ENCODE results near the gene USH1C. TPM values are rescaled to one million over a fixed set of nuclear protein-coding genes. Genes with fewer than 3 reads are reported as not detected.

The USH1C gene
- total RNA-seq, 2 experiments from 2014 or later: not detected

- peaks cover 4% of the 10 kb centered on the region for H3K27me3 Mint-ChIP-seq
- ChIA-PET CTCF (no interaction called here), POLR2A (no interaction called here)
- H3K27ac Mint-ChIP-seq: no peak overlapping the region
- no peaks in the 10 kb centered on the region for H3K9me3 Mint-ChIP-seq
- H3K4me1 Mint-ChIP-seq: no peaks in the 10 kb centered on the region
- peak; percentile 12 for DNase-seq
- H3K4me3 Mint-ChIP-seq: no peak overlapping the region
- no peaks in the 10 kb centered on the region for H3K36me3 Mint-ChIP-seq (ENCODE audit: low read depth)
These were observed 31.5 kb upstream of the USH1C start for GRCh38 chr11:17575431-17576425.

GRCh38 chr11:17574141-17575091 is 30.2 kb upstream of the USH1C start:
- Mint-ChIP-seq H3K4me1 (no peaks in the 10 kb centered on the region), H3K36me3 (ENCODE audit: low read depth) (no peaks in the 10 kb centered on the region), H3K4me3 (no peak overlapping the region), H3K9me3 (no peaks in the 10 kb centered on the region), H3K27ac (no peak overlapping the region), H3K27me3 (peaks cover under 1% of the 10 kb centered on the region)
- ChIA-PET CTCF (no interaction called here), POLR2A (no interaction called here)
- DNase-seq: peak; percentile 14

DNA sequence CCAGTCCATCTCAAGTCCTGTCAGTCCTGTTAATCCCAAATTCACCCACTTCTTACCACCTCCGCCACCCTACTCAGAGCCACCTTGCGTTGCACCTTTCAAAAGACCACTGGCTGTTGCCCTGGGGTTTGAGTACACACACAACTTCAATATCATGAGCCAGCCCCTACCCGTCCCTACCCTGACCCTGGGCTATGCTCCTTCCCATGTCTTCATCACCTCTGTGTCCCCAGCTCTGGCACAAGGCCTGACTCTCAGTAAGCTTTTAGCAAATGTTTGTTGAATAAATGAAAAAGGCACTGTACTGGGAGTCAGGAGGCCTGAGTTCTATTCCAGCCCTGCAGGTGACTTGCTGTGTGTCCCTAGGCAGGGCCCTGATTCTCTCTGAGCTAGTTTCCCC is 29.3 kb upstream of the USH1C start:
- Mint-ChIP-seq H3K27me3 (peaks cover 2% of the 10 kb centered on the region), H3K9me3 (no peaks in the 10 kb centered on the region), H3K4me3 (no peak overlapping the region), H3K4me1 (no peaks in the 10 kb centered on the region), H3K36me3 (ENCODE audit: low read depth) (no peaks in the 10 kb centered on the region), H3K27ac (no peak overlapping the region)
- ChIA-PET POLR2A (no interaction called here), CTCF (no interaction called here)
- peak; percentile 12 for DNase-seq

DNA sequence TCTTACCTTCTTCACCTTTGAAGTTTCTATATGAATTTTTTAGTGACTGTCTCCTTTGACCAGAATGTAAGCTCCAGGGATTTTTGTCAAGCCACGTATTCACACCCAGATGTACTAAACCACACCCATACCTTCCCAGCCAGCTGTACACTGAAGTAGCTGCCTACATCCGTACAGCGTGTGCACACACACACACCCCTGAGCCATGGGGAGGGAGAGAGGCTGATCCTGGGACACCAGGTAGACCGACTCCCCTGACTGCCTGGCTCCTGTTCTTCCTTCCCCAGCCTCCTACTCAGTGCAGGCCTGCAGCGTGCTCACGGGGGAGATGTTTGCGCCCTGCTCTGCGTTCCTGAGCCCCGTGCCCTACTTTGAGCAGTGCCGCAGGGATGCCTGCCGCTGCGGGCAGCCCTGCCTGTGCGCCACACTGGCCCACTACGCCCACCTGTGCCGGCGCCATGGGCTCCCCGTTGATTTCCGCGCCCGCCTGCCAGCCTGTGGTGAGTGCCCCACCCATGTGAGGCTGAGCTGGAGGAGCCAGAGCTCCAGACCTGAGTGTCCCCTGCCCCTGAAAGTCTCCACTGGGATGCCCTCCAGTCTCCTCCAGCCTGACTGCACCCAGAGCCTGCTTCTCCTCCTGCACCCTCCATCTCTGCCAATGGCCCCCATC is 28.7 kb upstream of the USH1C start:
- DNase-seq: peak; percentile 10
- H3K27me3 Mint-ChIP-seq: peaks cover 2% of the 10 kb centered on the region
- no peaks in the 10 kb centered on the region for H3K9me3 Mint-ChIP-seq
- ChIA-PET POLR2A (no interaction called here), CTCF (no interaction called here)
- no peak overlapping the region for H3K4me3 Mint-ChIP-seq
- H3K27ac Mint-ChIP-seq: no peak overlapping the region
- H3K36me3 Mint-ChIP-seq (ENCODE audit: low read depth): no peaks in the 10 kb centered on the region
- peaks cover 2% of the 10 kb centered on the region for H3K4me1 Mint-ChIP-seq

DNA sequence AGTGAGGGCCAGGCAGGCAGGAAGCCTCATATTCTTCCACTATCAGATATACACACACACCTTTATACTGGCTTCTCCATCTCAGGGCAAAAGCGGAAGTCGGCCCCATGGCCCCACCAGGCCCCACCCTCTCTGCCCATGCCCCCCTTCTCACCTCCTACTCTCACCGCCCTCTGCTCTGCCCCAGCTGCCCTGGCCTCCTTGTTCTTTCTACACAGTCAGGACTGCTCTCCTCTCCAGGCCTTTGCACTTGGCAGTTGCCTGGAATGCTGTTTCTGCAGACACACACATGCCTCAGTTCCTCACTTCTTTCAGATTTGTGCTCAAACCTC is 28.1 kb upstream of the USH1C start:
- CTCF ChIA-PET: no interaction called here

DNA sequence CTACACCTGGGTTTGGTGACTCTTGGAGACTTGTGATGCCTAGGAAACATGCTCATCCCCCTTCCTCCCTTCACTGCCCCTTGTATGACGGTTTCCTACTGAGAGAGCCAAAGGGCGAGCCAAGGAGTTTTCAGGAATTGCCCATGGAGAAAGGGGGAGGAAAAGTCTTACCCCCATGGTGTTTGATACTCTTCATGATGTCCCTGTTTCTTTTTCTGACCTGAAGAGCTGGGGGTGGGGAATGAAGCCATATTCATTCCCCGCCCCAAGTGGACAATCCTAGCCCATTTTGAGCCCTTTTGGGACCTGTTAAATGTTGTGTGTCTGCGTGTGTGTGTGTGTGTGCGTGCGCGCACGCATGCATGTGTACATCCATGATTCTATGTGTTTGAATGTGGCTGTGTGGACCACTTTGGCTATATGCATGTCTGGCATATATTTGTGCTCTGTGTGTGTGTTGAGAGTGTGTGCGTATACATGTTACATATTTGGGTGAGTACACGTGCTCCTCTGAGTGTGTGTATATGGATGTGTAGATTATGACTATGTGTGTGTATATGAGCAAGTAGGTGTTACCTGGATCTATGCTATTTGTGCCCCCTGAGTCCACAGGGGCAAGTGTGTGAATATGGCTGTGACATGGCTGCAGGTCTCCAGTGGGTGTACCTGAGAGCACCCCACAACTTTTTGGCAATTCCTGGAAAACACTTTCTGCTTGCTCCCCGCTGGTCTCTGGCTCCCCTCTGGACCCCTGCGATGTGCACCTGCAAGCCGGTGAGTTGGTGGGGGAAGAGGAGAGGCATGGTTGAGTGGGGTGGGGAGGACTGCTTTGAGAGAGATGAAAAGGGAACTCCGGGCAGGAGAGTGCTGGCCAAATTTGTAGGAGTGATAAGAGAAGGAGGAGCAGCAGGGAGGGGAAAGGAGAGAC is 27.5 kb upstream of the USH1C start:
- Mint-ChIP-seq H3K27me3 (peaks cover 2% of the 10 kb centered on the region), H3K27ac (no peak overlapping the region), H3K4me1 (peaks cover 2% of the 10 kb centered on the region), H3K9me3 (no peaks in the 10 kb centered on the region), H3K4me3 (no peak overlapping the region), H3K36me3 (ENCODE audit: low read depth) (no peaks in the 10 kb centered on the region)
- CTCF ChIA-PET: no interaction called here
- POLR2A ChIA-PET: no interaction called here
- peak; percentile 0 for DNase-seq

More for the DNA sequence above, 28.1 kb upstream of the USH1C start:
- H3K27ac Mint-ChIP-seq: no peak overlapping the region
- POLR2A ChIA-PET: no interaction called here
- peaks cover 2% of the 10 kb centered on the region for H3K27me3 Mint-ChIP-seq
- peaks cover 2% of the 10 kb centered on the region for H3K4me1 Mint-ChIP-seq
- no peaks in the 10 kb centered on the region for H3K9me3 Mint-ChIP-seq
- no peak overlapping the region for H3K4me3 Mint-ChIP-seq
- H3K36me3 Mint-ChIP-seq (ENCODE audit: low read depth): no peaks in the 10 kb centered on the region
- peak; percentile 4 for DNase-seq

GRCh38 chr11:17570034-17570433 is 25.8 kb upstream of the USH1C start:
- H3K27ac Mint-ChIP-seq: no peak overlapping the region
- H3K4me3 Mint-ChIP-seq: no peak overlapping the region
- CTCF ChIA-PET: no interaction called here
- peaks cover 2% of the 10 kb centered on the region for H3K4me1 Mint-ChIP-seq
- POLR2A ChIA-PET: no interaction called here
- no peaks in the 10 kb centered on the region for H3K9me3 Mint-ChIP-seq
- DNase-seq: no peak
- H3K27me3 Mint-ChIP-seq: peaks cover 3% of the 10 kb centered on the region
- H3K36me3 Mint-ChIP-seq (ENCODE audit: low read depth): no peaks in the 10 kb centered on the region

DNA sequence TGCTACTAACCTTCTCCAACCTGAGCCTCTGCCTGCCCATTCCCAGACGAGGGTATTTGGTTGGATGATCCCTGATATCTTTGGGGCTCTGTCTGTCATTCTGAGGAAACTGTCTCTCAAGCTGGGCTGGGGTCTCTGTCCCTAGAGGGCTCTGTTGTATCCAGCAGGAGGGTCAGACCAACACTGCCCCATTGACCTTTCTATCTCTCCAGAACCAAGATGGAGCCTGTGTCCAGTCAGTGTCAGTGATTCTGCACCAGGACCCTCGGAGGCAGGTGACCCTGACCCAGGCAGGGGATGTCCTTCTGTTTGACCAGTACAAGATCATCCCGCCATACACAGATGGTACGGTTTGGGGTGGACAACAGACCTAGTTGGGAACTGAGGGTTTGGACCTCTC is 24.7 kb upstream of the USH1C start:
- DNase-seq: no peak
- peaks cover 2% of the 10 kb centered on the region for H3K4me1 Mint-ChIP-seq
- H3K4me3 Mint-ChIP-seq: no peak overlapping the region
- POLR2A ChIA-PET: no interaction called here
- CTCF ChIA-PET: no interaction called here
- no peak overlapping the region for H3K27ac Mint-ChIP-seq
- no peaks in the 10 kb centered on the region for H3K36me3 Mint-ChIP-seq (ENCODE audit: low read depth)
- H3K9me3 Mint-ChIP-seq: no peaks in the 10 kb centered on the region
- H3K27me3 Mint-ChIP-seq: peaks cover 3% of the 10 kb centered on the region

GRCh38 chr11:17564687-17565042 is 20.4 kb upstream of the USH1C start:
- no peaks in the 10 kb centered on the region for H3K9me3 Mint-ChIP-seq
- ChIA-PET CTCF (no interaction called here), POLR2A (no interaction called here)
- H3K4me1 Mint-ChIP-seq: peaks cover 2% of the 10 kb centered on the region
- no peak overlapping the region for H3K4me3 Mint-ChIP-seq
- H3K27ac Mint-ChIP-seq: no peak overlapping the region
- DNase-seq: no peak
- H3K36me3 Mint-ChIP-seq (ENCODE audit: low read depth): no peaks in the 10 kb centered on the region
- H3K27me3 Mint-ChIP-seq: peaks cover 7% of the 10 kb centered on the region

DNA sequence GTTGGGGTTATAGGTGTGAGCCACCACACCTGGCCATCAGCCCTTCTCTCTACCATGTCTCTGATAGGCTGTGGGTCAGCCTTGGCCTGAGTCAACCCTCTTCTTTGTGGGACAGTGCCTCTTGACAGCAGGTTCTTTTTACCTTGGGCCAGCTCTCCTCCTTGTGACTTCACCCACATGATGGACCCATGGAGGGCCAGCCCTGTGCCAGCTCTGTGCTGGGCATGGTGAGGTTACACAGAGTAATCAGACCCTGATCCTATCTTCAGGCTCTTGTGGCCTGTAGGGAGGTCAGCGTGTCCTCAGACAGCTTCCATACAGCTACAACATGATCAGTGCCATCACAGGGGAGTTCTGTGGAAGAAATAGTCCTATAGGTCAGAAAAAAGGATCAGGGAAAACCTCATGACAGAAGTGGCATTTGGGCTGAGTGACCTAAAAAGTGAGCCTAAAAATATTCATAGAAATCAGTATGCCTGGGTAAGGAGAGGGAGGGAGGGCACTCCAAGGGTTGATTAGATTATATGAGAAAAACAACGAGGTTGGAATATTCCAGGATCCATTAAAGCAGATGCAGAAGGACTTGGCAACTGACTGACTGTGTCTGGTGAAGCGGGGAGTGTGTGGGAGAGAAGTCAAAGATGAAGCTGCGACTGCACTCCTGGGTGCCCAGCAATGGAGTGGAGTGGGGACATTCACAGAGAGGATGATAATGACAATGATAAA is 19.9 kb upstream of the USH1C start:
- ChIA-PET CTCF (no interaction called here), POLR2A (no interaction called here)
- Mint-ChIP-seq H3K27me3 (peaks cover 6% of the 10 kb centered on the region), H3K27ac (no peak overlapping the region), H3K9me3 (no peaks in the 10 kb centered on the region), H3K4me3 (no peak overlapping the region), H3K36me3 (ENCODE audit: low read depth) (no peaks in the 10 kb centered on the region), H3K4me1 (peaks cover 2% of the 10 kb centered on the region)
- no peak for DNase-seq

DNA sequence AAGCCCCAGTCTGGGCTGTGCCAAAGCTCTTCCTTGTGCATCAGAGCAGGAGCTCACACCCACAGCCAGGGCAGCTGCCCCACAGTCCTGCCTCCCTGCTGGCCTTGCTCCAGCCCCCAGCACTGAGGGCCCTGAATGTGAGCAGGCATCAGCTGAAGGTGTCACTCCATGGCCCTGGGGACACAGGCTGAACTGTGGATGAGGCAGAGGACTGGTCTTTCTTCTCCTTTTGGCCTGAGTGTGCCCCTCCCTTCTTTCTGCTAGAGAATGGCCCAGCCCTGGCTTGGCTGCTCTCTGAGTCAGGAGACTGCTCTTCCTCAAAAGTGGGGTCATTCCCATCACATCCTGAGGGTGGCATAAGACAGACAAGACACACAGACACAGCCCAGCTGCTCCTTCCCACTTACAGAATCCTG is 19.0 kb upstream of the USH1C start:
- H3K27me3 Mint-ChIP-seq: peaks cover 6% of the 10 kb centered on the region
- no peak overlapping the region for H3K4me3 Mint-ChIP-seq
- H3K9me3 Mint-ChIP-seq: no peaks in the 10 kb centered on the region
- ChIA-PET POLR2A (no interaction called here), CTCF (no interaction called here)
- no peak for DNase-seq
- H3K4me1 Mint-ChIP-seq: no peaks in the 10 kb centered on the region
- no peak overlapping the region for H3K27ac Mint-ChIP-seq
- no peaks in the 10 kb centered on the region for H3K36me3 Mint-ChIP-seq (ENCODE audit: low read depth)

- Mint-ChIP-seq H3K4me3 (no peak overlapping the region), H3K27me3 (peaks cover 6% of the 10 kb centered on the region)
- CTCF ChIA-PET: no interaction called here
These were observed 17.3 kb upstream of the USH1C start for GRCh38 chr11:17561526-17561925.

More at GRCh38 chr11:17561526-17561925, 17.3 kb upstream of the USH1C start:
- no peak overlapping the region for H3K27ac Mint-ChIP-seq
- no peaks in the 10 kb centered on the region for H3K9me3 Mint-ChIP-seq
- DNase-seq: no peak
- H3K4me1 Mint-ChIP-seq: no peaks in the 10 kb centered on the region
- POLR2A ChIA-PET: no interaction called here
- no peaks in the 10 kb centered on the region for H3K36me3 Mint-ChIP-seq (ENCODE audit: low read depth)

All from activated CD4-positive, alpha-beta memory T cell treated with anti-CD3 and anti-CD28 coated beads, Interleukin-2, amount 10 ng/mL, durations not matched to agents 7 days and 5 days (primary cell).